Prostate gland (tissue), 2 donors: ENCODE results near the gene SAP30.

ENCODE experiments used
- CTCF ChIP-seq, 4 experiments: fragments of 200-600 bp in 2 of 4; fragments of 450-650 bp in 2 of 4; sonication (generic) in 2 of 4; IDR thresholded peaks; 1 replicate in 3 of 4; 2 replicates in 1 of 4; pipeline ENCODE4 v1.5.1; 2016 to 2019; ENCODE audit warnings: antibody characterized with exemption in 4 of 4, mild to moderate bottlenecking in 2 of 4, moderate library complexity in 2 of 4
- POLR2A ChIP-seq: fragments of 450-650 bp; IDR thresholded peaks from one replicate; pipeline ENCODE4 v1.6.1; 2016; ENCODE audit warnings: antibody characterized with exemption, mild to moderate bottlenecking

- TF ChIP-seq POLR2A (no peak), CTCF (IDR thresholded peaks at IDR 0.05) (no peak)
Measured at GRCh38 chr4:173362666-173363065, 8.1 kb upstream of the SAP30 start.
